ENCODE results near the gene ABHD17A.
"Not testable (repeated sequence)": the region's sequence is repeated elsewhere in the genome, so short reads cannot be mapped to it uniquely, and the experiment has no call there.

Gene ABHD17A

GRCh38 chr19:1879982-1880381 is 5.3 kb downstream of the ABHD17A start:
- DNase-seq = not testable (repeated sequence)

- not testable (repeated sequence) for DNase-seq
Measured at GRCh38 chr19:1878583-1878982, 6.7 kb downstream of the ABHD17A start.

- not testable (repeated sequence) for DNase-seq
Measured at GRCh38 chr19:1877280-1877660, 8.0 kb downstream of the ABHD17A start.

- DNase-seq = not testable (repeated sequence)
Measured at GRCh38 chr19:1876496-1877279, 8.6 kb downstream of the ABHD17A start.

- DNase-seq = peak; percentile 93
Measured at GRCh38 chr19:1875646-1876495, 9.4 kb downstream of the ABHD17A start.

- DNase-seq = not testable (repeated sequence)
Measured at GRCh38 chr19:1875265-1875645, 10.0 kb downstream of the ABHD17A start.

- DNase-seq = no peak
Measured at GRCh38 chr19:1874554-1875185, 10.6 kb downstream of the ABHD17A start.

- DNase-seq = peak; percentile 70
Measured at GRCh38 chr19:1873524-1874473, 11.5 kb downstream of the ABHD17A start.

- no peak for DNase-seq
Measured at GRCh38 chr19:1872807-1873523, 12.3 kb downstream of the ABHD17A start.

- no peak for DNase-seq
Measured at GRCh38 chr19:1871630-1872029, 13.7 kb downstream of the ABHD17A start.

GRCh38 chr19:1871140-1871597 is 14.1 kb downstream of the ABHD17A start:
- no peak for DNase-seq

- DNase-seq = no peak
Measured at GRCh38 chr19:1868971-1869370, 16.3 kb downstream of the ABHD17A start.

GRCh38 chr19:1867349-1867724 is 18.0 kb downstream of the ABHD17A start:
- DNase-seq = no peak

GRCh38 chr19:1866693-1867348 is 18.5 kb downstream of the ABHD17A start:
- DNase-seq = no peak

- no peak for DNase-seq
Measured at GRCh38 chr19:1865172-1866010, 19.9 kb downstream of the ABHD17A start.

GRCh38 chr19:1864480-1865171 is 20.7 kb downstream of the ABHD17A start:
- peak; percentile 56 for DNase-seq

GRCh38 chr19:1863638-1864479 is 21.4 kb downstream of the ABHD17A start:
- peak; percentile 92 for DNase-seq

- no peak for DNase-seq
Measured at GRCh38 chr19:1863328-1863637, 22.0 kb downstream of the ABHD17A start, which contains the start of gene KLF16. Gene KLF16 (minus strand): TSS chr19:1863579. CDS start chr19:1863497, 82 bp downstream.
